Keratinocyte (primary cell): ENCODE data around the gene GARRE1. TPM values are rescaled to one million over a fixed set of nuclear protein-coding genes. Genes with fewer than 3 reads are reported as not detected.

Experiments used
- DNase-seq: peaks from one replicate; pipeline ENCODE4 v3.0.0-alpha.2; 2011; ENCODE audit warnings: low read depth, missing footprints, low spot score
- FAIRE-seq: peaks from 2 replicates; lab custom pipeline; 2011; peaks lifted over from hg19 to GRCh38; lab: Jason Lieb, UNC
- H2AFZ ChIP-seq: 2 replicates; pipeline ENCODE4 v1.6.0; 2012; ENCODE audit warnings: low read length, control low read depth, inconsistent platforms; ENCODE audit not compliant: control insufficient read depth
- H3K27ac ChIP-seq: 2 replicates; pipeline ENCODE4 v1.5.1; 2011; ENCODE audit warnings: low read length; ENCODE audit not compliant: control insufficient read depth, insufficient read depth
- H3K27me3 ChIP-seq: 3 replicates; pipeline ENCODE4 v1.6.0; 2011; ENCODE audit warnings: low read length; ENCODE audit not compliant: control insufficient read depth, insufficient read depth; ENCODE audit errors: extremely low read depth
- H3K36me3 ChIP-seq, 2 experiments: 2 replicates in 1 of 2; 3 replicates in 1 of 2; pipeline ENCODE4 v1.5.1; 2011; ENCODE audit warnings: low read length in 2 of 2, mild to moderate bottlenecking in 1 of 2; ENCODE audit not compliant: control insufficient read depth in 2 of 2, insufficient read depth in 2 of 2; ENCODE audit errors: extremely low read depth in 1 of 2
- H3K4me1 ChIP-seq: 3 replicates; pipeline ENCODE4 v1.5.1; 2011; ENCODE audit warnings: low read length; ENCODE audit not compliant: control insufficient read depth, insufficient read depth; ENCODE audit errors: extremely low read depth
- H3K4me2 ChIP-seq: 3 replicates; pipeline ENCODE4 v1.6.0; 2011; ENCODE audit warnings: low read depth, low read length; ENCODE audit not compliant: control insufficient read depth, insufficient read depth; ENCODE audit errors: extremely low read depth
- H3K4me3 ChIP-seq, 3 experiments: fragments of 200-600 bp in 1 of 3; sonication (generic) in 1 of 3; 2 replicates in 2 of 3; 3 replicates in 1 of 3; pipeline ENCODE4 v1.5.1; 2011 to 2016; ENCODE audit warnings: low read length in 3 of 3, mild to moderate bottlenecking in 3 of 3, control low read depth in 2 of 3, inconsistent platforms in 1 of 3, low read depth in 1 of 3, mixed read lengths in 1 of 3, mixed run types in 1 of 3, moderate library complexity in 1 of 3; ENCODE audit not compliant: control insufficient read depth in 2 of 3, insufficient read depth in 2 of 3; ENCODE audit errors: extremely low read depth in 1 of 3
- H3K79me2 ChIP-seq: 2 replicates; pipeline ENCODE4 v1.6.0; 2012; ENCODE audit warnings: low read length; ENCODE audit not compliant: control insufficient read depth, insufficient read depth
- H3K9ac ChIP-seq: 3 replicates; pipeline ENCODE4 v1.6.0; 2011; ENCODE audit warnings: low read length; ENCODE audit not compliant: control insufficient read depth, insufficient read depth; ENCODE audit errors: extremely low read depth
- H3K9me1 ChIP-seq: 3 replicates; pipeline ENCODE4 v1.6.0; 2011; ENCODE audit warnings: low read length; ENCODE audit not compliant: control insufficient read depth, insufficient read depth; ENCODE audit errors: extremely low read depth
- H3K9me3 ChIP-seq: 2 replicates; pipeline ENCODE4 v1.5.1; 2012; ENCODE audit warnings: low read depth, low read length; ENCODE audit not compliant: control insufficient read depth
- H4K20me1 ChIP-seq: 3 replicates; pipeline ENCODE4 v1.6.0; 2011; ENCODE audit warnings: low read length; ENCODE audit not compliant: control insufficient read depth, insufficient read depth; ENCODE audit errors: extremely low read depth
- CTCF ChIP-seq, 3 experiments: IDR thresholded peaks in 1 of 3; conservative IDR thresholded peaks in 1 of 3; optimal IDR thresholded peaks in 1 of 3; 2 replicates in 2 of 3; 3 replicates in 1 of 3; pipeline versions ENCODE3 to v1.5.1; 2011; ENCODE audit warnings: low read length in 3 of 3, mild to moderate bottlenecking in 3 of 3, moderate library complexity in 2 of 3, control low read depth in 1 of 3, inconsistent platforms in 1 of 3; ENCODE audit not compliant: insufficient read depth in 2 of 3; ENCODE audit errors: extremely low read depth in 1 of 3
- EZH2 ChIP-seq: IDR thresholded peaks from one replicate; pipeline ENCODE4 v1.6.1; 2012; ENCODE audit warnings: inconsistent platforms, mild to moderate bottlenecking, low read length, moderate library complexity
- dilution Hi-C: fragments of 300-500 bp; cut with MboI; formaldehyde crosslinking; loops from one replicate; pipeline ENCODE4 v1.7.0; 2020; ENCODE audit warnings: low sequenced_read_pairs; ENCODE audit not compliant: extremely low pct_ligation_motif_present
- polyA plus RNA-seq, 5 experiments: library from polyadenylated mRNA; depleted of rRNA in 3 of 5; stranded (reverse) in 3 of 5; stranded (forward) in 1 of 5; unstranded in 1 of 5; fragments of >200 nt; gene quantifications; 1 replicate in 1 of 5; 2 replicates in 3 of 5; 3 replicates in 1 of 5; pipeline versions ENCODE4 v1.2.1 to v1.2.3, GENCODE V29; 2011 to 2012; ENCODE audit warnings: missing spikeins in 2 of 5, low read depth in 1 of 5, low replicate concordance in 1 of 5

Gene GARRE1
- polyA plus RNA-seq, 1 donor (not counting 4 experiments of a cell fraction or from before 2014, with no cell fraction given), result 5.7 TPM

- Histone ChIP-seq H4K20me1 (no peaks in the 10 kb centered on the region), H3K9me1 (no peaks in the 10 kb centered on the region), H3K9me3 (no peaks in the 10 kb centered on the region), H3K27ac (no peak overlapping the region), H3K4me3 (no peak overlapping the region), H2AFZ (no peak overlapping the region), H3K79me2 (peaks cover 3% of the 10 kb centered on the region), H3K9ac (no peak overlapping the region), H3K36me3 (peaks cover 22 to 53% of the 10 kb centered on the region in 2 experiments), H3K27me3 (no peaks in the 10 kb centered on the region), H3K4me2 (no peak overlapping the region), H3K4me1 (peaks cover 11% of the 10 kb centered on the region)
- dilution Hi-C loops, result no loop called here
- no peak for TF ChIP-seq EZH2
- TF ChIP-seq CTCF (optimal IDR thresholded peaks at IDR 0.05 in 1 of 3, IDR thresholded peaks at IDR 0.05 in 1 of 3, conservative IDR thresholded peaks at IDR 0.05 in 1 of 3; ENCODE audit: extremely low read depth in 1 of 3, insufficient read depth in 2 of 3, low read length in 3 of 3), result no peak
- DNase-seq, result no peak
- no peak for FAIRE-seq
Observed at GRCh38 chr19:34226036-34226435, 28.3 kb upstream of the GARRE1 start.

GRCh38 chr19:34228347-34228746, 26.0 kb upstream of the GARRE1 start:
- Histone ChIP-seq H3K4me1 (peaks cover 30% of the 10 kb centered on the region), H4K20me1 (peaks cover 9% of the 10 kb centered on the region), H3K27ac (no peak overlapping the region), H3K27me3 (no peaks in the 10 kb centered on the region), H3K4me2 (no peak overlapping the region), H2AFZ (no peak overlapping the region), H3K9ac (no peak overlapping the region), H3K4me3 (no peak overlapping the region), H3K36me3 (peaks cover 19 to 38% of the 10 kb centered on the region in 2 experiments), H3K9me1 (peaks cover 5% of the 10 kb centered on the region), H3K9me3 (no peaks in the 10 kb centered on the region), H3K79me2 (peaks cover 1% of the 10 kb centered on the region)
- dilution Hi-C loops, result no loop called here
- FAIRE-seq (no peak), DNase-seq (no peak)
- no peak for TF ChIP-seq CTCF (optimal IDR thresholded peaks at IDR 0.05 in 1 of 3, IDR thresholded peaks at IDR 0.05 in 1 of 3, conservative IDR thresholded peaks at IDR 0.05 in 1 of 3; ENCODE audit: extremely low read depth in 1 of 3, insufficient read depth in 2 of 3, low read length in 3 of 3)
- TF ChIP-seq EZH2, result no peak
